ENCODE data around the gene TWF2. TPM values are rescaled to one million over a fixed set of nuclear protein-coding genes. Genes with fewer than 3 reads are reported as not detected.
A peak's percentile ranks its signal among the peaks of the same experiment; 100 is the strongest.

TWF2 gene
- total and polyA plus RNA-seq, 2 of the 13 experiments (the other 11 are each of a cell fraction or from before 2014, with no cell fraction given), result 45.5 to 108 TPM

GRCh38 chr3:52280050-52280461, 41.1 kb upstream of the TWF2 start:
- ATAC-seq (no peak), DNase-seq (ENCODE audit: low spot score) (no peak), FAIRE-seq (no peak)
- Histone ChIP-seq H3K4me3 (replicated peaks in 1 of 3; ENCODE audit: insufficient read depth in 1 of 3, low read depth in 2 of 3, low read length in 3 of 3) (no peak overlapping the region), H3K27me3 (ENCODE audit: control insufficient read depth in 1 of 2, insufficient read depth in 2 of 2, low read length in 2 of 2) (no peaks in the 10 kb centered on the region; a peak in 1 of 5 replicates), H3K36me3 (replicated peaks in 1 of 2; ENCODE audit: control insufficient read depth in 1 of 2, insufficient read depth in 2 of 2, low read length in 2 of 2) (no peaks in the 10 kb centered on the region), H3K4me1 (ENCODE audit: insufficient read depth, low read length) (peaks cover 74% of the 10 kb centered on the region), H4K20me1 (ENCODE audit: insufficient read depth, low read length) (peaks cover 26% of the 10 kb centered on the region), H3K9ac (ENCODE audit: insufficient read depth, low read depth, low read length) (no peak overlapping the region), H2AFZ (ENCODE audit: low read length) (no peak overlapping the region), H3K27ac (ENCODE audit: extremely low read length, insufficient read depth, low read length) (peak overlapping the region; percentile 10), H3K79me2 (ENCODE audit: insufficient read depth, low read length) (peaks cover 34% of the 10 kb centered on the region), H3K9me3 (ENCODE audit: low read length) (no peaks in the 10 kb centered on the region), H3K4me2 (ENCODE audit: low read depth, low read length) (peak overlapping the region; percentile 74; the same call in 1 of the 2 replicates)
- no TSS peak for BruUV-seq (replicated peaks)
- intact Hi-C loops (cut with micrococcal nuclease; ENCODE audit: unreplicated experiment), result loop anchor here (10.0 kb wide), 1 partner anchor 465 kb away; no protein-coding TSS in a partner anchor
- POLR2A ChIA-PET, result interaction anchor here (2.7 to 5.3 kb wide), 5 partner anchors 9 to 42 kb away, joined by 6 to 165 read pairs (median 36); partner anchors contain the start of genes GLYCTK and TWF2
- 60% methylated on average over 6 of the region's 6 CpGs for WGBS (ENCODE audit: low lambda C conversion rate)
- no peak for TF ChIP-seq ZNF12 (CRISPR knock-in tag; IDR thresholded peaks at IDR 0.05)
- no peak for TF ChIP-seq RCOR2 (CRISPR knock-in tag; IDR thresholded peaks at IDR 0.05)
- TF ChIP-seq, protein P1, sequence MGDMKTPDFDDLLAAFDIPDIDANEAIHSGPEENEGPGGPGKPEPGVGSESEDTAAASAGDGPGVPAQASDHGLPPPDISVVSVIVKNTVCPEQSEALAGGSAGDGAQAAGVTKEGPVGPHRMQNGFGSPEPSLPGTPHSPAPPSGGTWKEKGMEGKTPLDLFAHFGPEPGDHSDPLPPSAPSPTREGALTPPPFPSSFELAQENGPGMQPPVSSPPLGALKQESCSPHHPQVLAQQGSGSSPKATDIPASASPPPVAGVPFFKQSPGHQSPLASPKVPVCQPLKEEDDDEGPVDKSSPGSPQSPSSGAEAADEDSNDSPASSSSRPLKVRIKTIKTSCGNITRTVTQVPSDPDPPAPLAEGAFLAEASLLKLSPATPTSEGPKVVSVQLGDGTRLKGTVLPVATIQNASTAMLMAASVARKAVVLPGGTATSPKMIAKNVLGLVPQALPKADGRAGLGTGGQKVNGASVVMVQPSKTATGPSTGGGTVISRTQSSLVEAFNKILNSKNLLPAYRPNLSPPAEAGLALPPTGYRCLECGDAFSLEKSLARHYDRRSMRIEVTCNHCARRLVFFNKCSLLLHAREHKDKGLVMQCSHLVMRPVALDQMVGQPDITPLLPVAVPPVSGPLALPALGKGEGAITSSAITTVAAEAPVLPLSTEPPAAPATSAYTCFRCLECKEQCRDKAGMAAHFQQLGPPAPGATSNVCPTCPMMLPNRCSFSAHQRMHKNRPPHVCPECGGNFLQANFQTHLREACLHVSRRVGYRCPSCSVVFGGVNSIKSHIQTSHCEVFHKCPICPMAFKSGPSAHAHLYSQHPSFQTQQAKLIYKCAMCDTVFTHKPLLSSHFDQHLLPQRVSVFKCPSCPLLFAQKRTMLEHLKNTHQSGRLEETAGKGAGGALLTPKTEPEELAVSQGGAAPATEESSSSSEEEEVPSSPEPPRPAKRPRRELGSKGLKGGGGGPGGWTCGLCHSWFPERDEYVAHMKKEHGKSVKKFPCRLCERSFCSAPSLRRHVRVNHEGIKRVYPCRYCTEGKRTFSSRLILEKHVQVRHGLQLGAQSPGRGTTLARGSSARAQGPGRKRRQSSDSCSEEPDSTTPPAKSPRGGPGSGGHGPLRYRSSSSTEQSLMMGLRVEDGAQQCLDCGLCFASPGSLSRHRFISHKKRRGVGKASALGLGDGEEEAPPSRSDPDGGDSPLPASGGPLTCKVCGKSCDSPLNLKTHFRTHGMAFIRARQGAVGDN (CRISPR knock-in tag; IDR thresholded peaks at IDR 0.05), result no peak
- no peak for TF ChIP-seq ERF (CRISPR knock-in tag; IDR thresholded peaks at IDR 0.05)
- TF ChIP-seq, protein P2, sequence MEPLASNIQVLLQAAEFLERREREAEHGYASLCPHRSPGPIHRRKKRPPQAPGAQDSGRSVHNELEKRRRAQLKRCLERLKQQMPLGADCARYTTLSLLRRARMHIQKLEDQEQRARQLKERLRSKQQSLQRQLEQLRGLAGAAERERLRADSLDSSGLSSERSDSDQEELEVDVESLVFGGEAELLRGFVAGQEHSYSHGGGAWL (CRISPR knock-in tag; IDR thresholded peaks at IDR 0.05), result no peak
- CTCF ChIA-PET (ENCODE audit: low intra/inter-chr PET ratio, low total read pairs), result no interaction called here
- in situ Hi-C loops (cut with HindIII; ENCODE audit: extremely low pct_ligation_motif_present, low pct_unique_long_range_greater_than_20kb), result no loop called here
